ENCODE measurements around the gene FAAP20.

- no peak for TF ChIP-seq SUZ12 (IDR thresholded peaks at IDR 0.05; ENCODE audit: extremely low read depth, insufficient read depth, insufficient read length)
- TF ChIP-seq YY1 (IDR thresholded peaks at IDR 0.05; ENCODE audit: insufficient read depth, insufficient read length), result no peak
Measured at GRCh38 chr1:2182376-2182775, 12.2 kb downstream of the FAAP20 start.
